Pancreas (tissue), 10 donors: ENCODE results near the gene ITGA2. TPM values are rescaled to one million over a fixed set of nuclear protein-coding genes. Genes with fewer than 3 reads are reported as not detected.

Experiments
- ATAC-seq, 4 donors: fragments of 200-7000 bp; cut with Tn5 transposase; one replicate each; pipeline versions ENCODE4 v1.8.0 to v1.9.1; 2020; ENCODE audit warnings: mild to moderate bottlenecking in 4 of 4, moderate library complexity in 4 of 4
- DNase-seq, 6 donors: peaks; one replicate each; pipeline ENCODE4 v3.0.0-alpha.2; 2020
- FAIRE-seq: peaks from 2 replicates; lab custom pipeline; 2012; peaks lifted over from hg19 to GRCh38; lab: Jason Lieb, UNC
- H3K27ac ChIP-seq, 4 donors: fragments of 200-600 bp; sonication (generic); 1 replicate in 3 of 4; 2 replicates in 1 of 4; pipeline versions ENCODE4 v1.5.0 to v1.8.0; 2020
- H3K27me3 ChIP-seq, 4 donors: fragments of 200-600 bp; one replicate each; pipeline ENCODE4 v1.8.0; 2021
- H3K36me3 ChIP-seq, 3 donors: fragments of 200-600 bp; sonication (generic) in 1 of 3; one replicate each; pipeline versions ENCODE4 v1.5.0 to v1.8.0; 2020 to 2021
- H3K4me1 ChIP-seq, 3 donors: fragments of 200-600 bp; one replicate each; pipeline ENCODE4 v1.8.0; 2021
- H3K4me3 ChIP-seq, 4 donors: fragments of 200-600 bp; sonication (generic) in 2 of 4; one replicate each; pipeline versions ENCODE4 v1.5.0 to v1.8.0; 2020 to 2021
- H3K9me3 ChIP-seq, 4 donors: fragments of 200-600 bp; one replicate each; pipeline ENCODE4 v1.8.0; 2021
- WGBS, 2 donors: extraction: QIAGEN DNeasy Blood & Tissue Kit; methylation state at CpG; one replicate each; pipeline ENCODE4 v1.1.7; 2013; 5-methylcytosine and 5-hydroxymethylcytosine counted together
- intact Hi-C, 3 donors: fragments of 100-400 bp; cut with DNase I; formaldehyde crosslinking; loops; one replicate each; pipeline versions ENCODE4 v1.11.1 to v1.14.2; 2022
- polyA plus RNA-seq, 2 donors: library from polyadenylated mRNA; stranded (reverse); fragments of 200-250 nt; gene quantifications; one replicate each; pipeline ENCODE4 v1.2.3, GENCODE V29; 2013
- total RNA-seq, 6 donors: library from RNA; stranded (reverse); fragmentation: NEBNext Ultra II Directional in 4 of 6; extraction: Animal tissue kit (Norgen Biotek cat#: 25700) in 4 of 6; gene quantifications; one replicate each; pipeline versions ENCODE4 v1.2.1 to v1.2.4, GENCODE V29; 2021 to 2023
- TF ChIP-seq, protein P1 (sequence below), 4 donors: fragments of 200-600 bp; sonication (generic) in 3 of 4; IDR thresholded peaks; one replicate each; pipeline versions ENCODE4 v1.5.0 to v1.8.0; 2021; ENCODE audit warnings: antibody characterized with exemption in 4 of 4
- donor health status: healthy with polysubstance abuse.
- donor health status: DM: no; HTN: no; CAD: no; lungs with moderate emphysema.
- donor health status: DM: no; HTN: no; CAD: no.
- donor health status: control.
- donor health status: control.
- donor health status: Bipolar disorder and iron deficiency.
- donor health status: DM: yes; HTN: yes; CAD: no.
- donor health status: DM: no; HTN: no; CAD: no.
- donor health status: DM: no; HTN: no; CAD: no.
- donor health status: DM: yes; HTN: yes; CAD: no.

ITGA2 gene
- total and polyA plus RNA-seq, 8 donors = 0.30 to 12.6 (median 1.5) TPM

DNA sequence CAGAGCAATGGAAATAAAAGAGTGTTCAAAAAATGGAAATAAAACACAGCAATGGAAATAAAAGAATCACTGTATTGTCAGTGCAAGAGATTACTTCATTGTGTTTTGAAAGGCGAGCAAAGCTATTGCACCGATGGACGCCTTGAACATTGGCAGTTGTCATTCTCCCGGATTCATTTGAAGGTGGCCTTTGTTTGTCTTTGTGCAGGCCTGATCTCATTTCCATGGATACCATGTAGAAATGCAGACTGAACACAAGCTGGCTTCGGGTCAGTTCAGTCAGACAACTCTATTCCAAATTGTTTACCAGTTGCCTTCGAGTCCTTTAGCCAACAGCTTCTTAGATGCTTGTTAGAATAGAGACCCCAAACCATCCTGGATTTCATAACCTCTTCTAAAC lies 8.3 kb downstream of the ITGA2 start:
- Histone ChIP-seq H3K4me3 (no peak overlapping the region), H3K27me3 (no peaks in the 10 kb centered on the region), H3K36me3 (no peaks in the 10 kb centered on the region), H3K4me1 (peaks cover 0 to 5% (median 0%) of the 10 kb centered on the region in 3 donors), H3K27ac (peak overlapping the region in 2 of 4 donors; percentile 31 to 43), H3K9me3 (no peaks in the 10 kb centered on the region)
- peak in 3 of 4 donors; percentile 61 to 66 (median 61) for ATAC-seq
- no peak for DNase-seq
- intact Hi-C loops = no loop called here
- TF ChIP-seq, protein P1, sequence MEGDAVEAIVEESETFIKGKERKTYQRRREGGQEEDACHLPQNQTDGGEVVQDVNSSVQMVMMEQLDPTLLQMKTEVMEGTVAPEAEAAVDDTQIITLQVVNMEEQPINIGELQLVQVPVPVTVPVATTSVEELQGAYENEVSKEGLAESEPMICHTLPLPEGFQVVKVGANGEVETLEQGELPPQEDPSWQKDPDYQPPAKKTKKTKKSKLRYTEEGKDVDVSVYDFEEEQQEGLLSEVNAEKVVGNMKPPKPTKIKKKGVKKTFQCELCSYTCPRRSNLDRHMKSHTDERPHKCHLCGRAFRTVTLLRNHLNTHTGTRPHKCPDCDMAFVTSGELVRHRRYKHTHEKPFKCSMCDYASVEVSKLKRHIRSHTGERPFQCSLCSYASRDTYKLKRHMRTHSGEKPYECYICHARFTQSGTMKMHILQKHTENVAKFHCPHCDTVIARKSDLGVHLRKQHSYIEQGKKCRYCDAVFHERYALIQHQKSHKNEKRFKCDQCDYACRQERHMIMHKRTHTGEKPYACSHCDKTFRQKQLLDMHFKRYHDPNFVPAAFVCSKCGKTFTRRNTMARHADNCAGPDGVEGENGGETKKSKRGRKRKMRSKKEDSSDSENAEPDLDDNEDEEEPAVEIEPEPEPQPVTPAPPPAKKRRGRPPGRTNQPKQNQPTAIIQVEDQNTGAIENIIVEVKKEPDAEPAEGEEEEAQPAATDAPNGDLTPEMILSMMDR (IDR thresholded peaks at IDR 0.05) = no peak
- WGBS, 2 donors = 27 to 32% methylated on average over 6 of the region's 6 CpGs
- FAIRE-seq = no peak

DNA sequence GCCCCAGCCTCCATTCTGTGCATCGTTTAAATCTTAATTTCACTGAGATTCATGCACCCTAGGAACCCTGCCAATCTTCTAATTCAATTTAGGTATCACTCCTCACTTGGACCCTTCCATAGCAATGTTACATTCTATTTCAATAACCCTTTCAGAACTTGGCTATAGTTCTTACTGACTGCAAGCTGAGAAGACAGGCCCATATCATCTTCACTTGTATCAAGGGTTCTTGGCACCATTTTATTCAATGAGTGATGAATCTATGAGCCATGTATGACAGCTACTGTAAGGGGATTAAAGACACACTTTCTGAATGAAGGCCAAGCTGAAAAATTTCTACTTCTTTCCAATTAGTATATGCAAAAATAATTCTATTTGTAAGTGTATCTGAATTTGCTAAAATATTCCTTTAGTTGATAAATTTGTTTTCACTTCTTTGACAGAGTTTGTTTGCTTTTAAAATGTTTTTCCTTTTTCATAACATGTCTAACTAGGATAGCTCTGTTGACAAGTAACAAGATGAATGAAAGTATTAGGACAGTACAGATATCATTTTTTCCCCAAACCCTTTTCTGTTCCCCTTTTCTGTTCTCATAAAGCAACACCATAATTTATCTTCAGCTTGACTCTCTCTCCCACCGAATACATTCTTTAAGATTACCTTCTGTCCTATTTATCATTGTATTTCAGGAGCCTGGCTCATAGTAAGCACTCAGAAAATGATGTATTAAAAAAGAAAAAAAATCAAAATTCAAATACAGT lies 9.6 kb downstream of the ITGA2 start:
- TF ChIP-seq, protein P1 (IDR thresholded peaks at IDR 0.05) = no peak
- Histone ChIP-seq H3K27ac (peak overlapping the region in 1 of 4 donors; percentile 31), H3K4me1 (peaks cover 0 to 5% (median 0%) of the 10 kb centered on the region in 3 donors), H3K4me3 (no peak overlapping the region), H3K36me3 (no peaks in the 10 kb centered on the region), H3K9me3 (no peaks in the 10 kb centered on the region), H3K27me3 (no peaks in the 10 kb centered on the region)
- DNase-seq (no peak), FAIRE-seq (no peak), ATAC-seq (no peak)
- 56 to 62% methylated on average over 2 of the region's 2 CpGs for WGBS, 2 donors
- intact Hi-C loops = no loop called here

DNA sequence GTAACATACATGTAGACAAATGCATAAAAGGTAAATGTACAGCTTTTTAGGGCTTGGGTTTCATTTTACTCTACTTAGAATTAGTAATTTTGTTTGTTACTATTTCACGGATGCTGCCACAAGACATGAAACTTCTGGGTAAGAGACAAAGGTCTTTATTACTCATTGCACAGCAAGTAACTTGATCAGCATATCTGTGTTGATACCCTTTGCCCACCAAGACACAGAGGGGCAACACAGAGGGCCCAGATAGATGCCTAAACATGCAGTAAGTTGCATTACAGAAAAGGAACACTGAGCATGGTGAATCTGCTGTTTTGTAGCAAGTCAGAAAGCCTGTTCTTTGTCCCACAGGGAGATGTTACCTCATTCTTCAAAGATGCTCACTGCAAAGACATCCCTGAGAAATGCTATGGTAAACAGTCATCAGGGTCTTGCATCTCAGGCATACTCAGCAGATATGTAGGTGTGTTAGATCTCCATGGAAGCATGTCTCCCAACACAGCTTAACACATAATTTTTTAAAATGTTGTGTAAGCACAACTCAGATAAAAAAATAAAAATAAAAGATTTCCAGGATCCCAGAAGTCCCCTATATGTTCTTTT lies 10.3 kb downstream of the ITGA2 start:
- Histone ChIP-seq H3K27ac (no peak overlapping the region), H3K4me1 (peaks cover 0 to 5% (median 0%) of the 10 kb centered on the region in 3 donors), H3K9me3 (no peaks in the 10 kb centered on the region), H3K4me3 (no peak overlapping the region), H3K27me3 (no peaks in the 10 kb centered on the region), H3K36me3 (no peaks in the 10 kb centered on the region)
- intact Hi-C loops = no loop called here
- no peak for DNase-seq
- ATAC-seq = no peak
- TF ChIP-seq, protein P1 (IDR thresholded peaks at IDR 0.05) = no peak
- WGBS, 2 donors = 91 to 94% methylated on average over 1 of the region's 1 CpG
- no peak for FAIRE-seq

DNA sequence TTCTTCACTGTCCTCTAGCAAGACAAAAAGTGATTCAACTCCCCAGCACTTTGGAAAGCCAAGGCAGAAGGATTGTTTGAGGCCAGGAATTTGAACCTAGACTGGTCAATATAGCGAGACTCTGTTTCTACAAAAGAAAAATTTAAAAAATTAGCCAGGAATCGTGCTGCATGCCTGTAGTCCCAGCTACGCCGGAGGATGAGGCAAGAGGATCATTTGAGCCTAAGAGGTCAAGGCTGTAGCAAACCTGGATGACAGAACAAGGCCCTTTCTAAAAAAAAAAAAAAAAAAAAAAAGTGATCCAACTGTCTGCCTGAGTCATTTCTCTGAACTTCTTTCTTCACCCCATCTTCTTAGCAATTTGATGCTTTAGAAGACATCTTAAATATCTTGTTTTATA lies 12.4 kb downstream of the ITGA2 start:
- no peak for ATAC-seq
- Histone ChIP-seq H3K4me1 (peaks cover 0 to 4% (median 0%) of the 10 kb centered on the region in 3 donors), H3K27me3 (no peaks in the 10 kb centered on the region), H3K36me3 (no peaks in the 10 kb centered on the region), H3K4me3 (no peak overlapping the region), H3K9me3 (no peaks in the 10 kb centered on the region), H3K27ac (no peak overlapping the region)
- FAIRE-seq = no peak
- TF ChIP-seq, protein P1 (IDR thresholded peaks at IDR 0.05) = no peak
- no peak for DNase-seq
- WGBS, 2 donors = 92 to 96% methylated on average over 4 of the region's 4 CpGs
- intact Hi-C loops = no loop called here

DNA sequence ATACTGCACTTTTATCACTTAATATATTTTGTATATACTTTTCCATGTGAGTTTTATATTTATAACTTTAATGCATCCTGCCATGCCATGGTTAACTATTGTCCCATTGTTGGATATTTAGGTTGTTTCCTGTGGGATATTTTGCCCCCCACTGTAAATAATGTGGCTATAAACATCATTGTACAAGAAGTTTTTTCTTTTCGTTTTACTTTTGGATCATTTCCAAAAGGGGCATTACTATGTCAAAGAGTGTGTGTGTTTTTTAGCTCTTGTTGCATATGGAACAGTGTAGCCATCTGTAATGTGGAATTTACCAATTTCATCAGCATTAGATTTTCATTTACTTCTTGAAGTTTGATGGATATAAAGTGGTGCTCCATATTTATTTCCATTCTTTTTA lies 13.3 kb downstream of the ITGA2 start:
- H3K4me1 ChIP-seq = no peaks in the 10 kb centered on the region
- DNase-seq (no peak), ATAC-seq (no peak), FAIRE-seq (no peak)
- H3K27ac ChIP-seq = no peak overlapping the region
- H3K36me3 ChIP-seq = no peaks in the 10 kb centered on the region
- intact Hi-C loops = no loop called here
- TF ChIP-seq, protein P1 (IDR thresholded peaks at IDR 0.05) = no peak
- no peaks in the 10 kb centered on the region for H3K9me3 ChIP-seq
- WGBS, 2 donors = 73 to 86% methylated on average over 1 of the region's 1 CpG
- H3K4me3 ChIP-seq = no peak overlapping the region
- H3K27me3 ChIP-seq = no peaks in the 10 kb centered on the region
